B cell (primary cell): ENCODE data around the gene SMIM20. TPM values are rescaled to one million over a fixed set of nuclear protein-coding genes. Genes with fewer than 3 reads are reported as not detected.

ENCODE experiments used
- ATAC-seq: fragments of 200-7000 bp; cut with Tn5 transposase; one replicate; pipeline ENCODE4 v1.10.0; 2021; ENCODE audit warnings: low read depth, mild to moderate bottlenecking, moderate number of reproducible peaks, moderate library complexity
- CTCF ChIA-PET: fragments of 350-600 bp; sonication (Branson Sonifier 250); formaldehyde crosslinking; loops from one replicate; lab custom pipeline; 2021; ENCODE audit warnings: antibody characterized with exemption, inconsistent platforms; lab: Charles Lee
- POLR2A ChIA-PET: fragments of 350-600 bp; sonication (Branson Sonifier 250); formaldehyde crosslinking; loops from one replicate; lab custom pipeline; 2021; ENCODE audit warnings: antibody characterized with exemption; lab: Charles Lee
- DNase-seq: peaks from one replicate; pipeline ENCODE4 v3.0.0; 2013
- H2AFZ ChIP-seq: 2 replicates; pipeline ENCODE4 v1.6.1; 2012; ENCODE audit warnings: mild to moderate bottlenecking, low read depth, low read length; ENCODE audit not compliant: insufficient read depth, poor library complexity, severe bottlenecking
- H3K27ac ChIP-seq, 2 donors: 1 replicate in 1 of 2; 2 replicates in 1 of 2; pipeline ENCODE4 v1.5.1; 2012 to 2013; ENCODE audit warnings: low read length in 2 of 2, mild to moderate bottlenecking in 2 of 2, moderate library complexity in 1 of 2
- H3K27me3 ChIP-seq, 4 experiments: fragments of 200-600 bp in 1 of 4; sonication (generic) in 1 of 4; replicated peaks in 1 of 4; 1 replicate in 2 of 4; 2 replicates in 2 of 4; pipeline versions ENCODE4 v1.6.1 to v1.7.0; 2013 to 2016; ENCODE audit warnings: low read length in 3 of 4, mild to moderate bottlenecking in 2 of 4, mixed read lengths in 1 of 4, moderate library complexity in 1 of 4; ENCODE audit not compliant: insufficient read depth in 4 of 4, control insufficient read depth in 3 of 4; ENCODE audit errors: control extremely low read depth in 1 of 4
- H3K36me3 ChIP-seq, 2 experiments: replicated peaks in 1 of 2; 1 replicate in 1 of 2; 2 replicates in 1 of 2; pipeline versions ENCODE4 v1.6.1 to v1.7.1; 2013; ENCODE audit warnings: low read length in 1 of 2; ENCODE audit not compliant: insufficient read depth in 2 of 2, control insufficient read depth in 1 of 2; ENCODE audit errors: control extremely low read depth in 1 of 2, extremely low read depth in 1 of 2
- H3K4me1 ChIP-seq, 2 donors: fragments of 200-600 bp in 1 of 2; sonication (generic) in 1 of 2; 1 replicate in 1 of 2; 2 replicates in 1 of 2; pipeline versions ENCODE4 v1.5.1 to v1.6.1; 2013 to 2017; ENCODE audit warnings: low read length in 2 of 2; ENCODE audit not compliant: control insufficient read depth in 2 of 2, insufficient read depth in 2 of 2
- H3K4me2 ChIP-seq: replicated peaks from 2 replicates; pipeline ENCODE3; 2012; ENCODE audit warnings: mild to moderate bottlenecking, low read depth, low read length; ENCODE audit not compliant: poor library complexity, severe bottlenecking
- H3K4me3 ChIP-seq, 5 experiments: fragments of 200-600 bp in 1 of 5; sonication (generic) in 1 of 5; 1 replicate in 3 of 5; 2 replicates in 2 of 5; pipeline versions ENCODE4 v1.5.1 to v1.7.0; 2011 to 2016; ENCODE audit warnings: low read length in 4 of 5, mild to moderate bottlenecking in 4 of 5, low read depth in 2 of 5, control low read depth in 1 of 5, moderate library complexity in 1 of 5; ENCODE audit not compliant: insufficient read depth in 1 of 5; ENCODE audit errors: control extremely low read depth in 1 of 5, extremely low read depth in 1 of 5
- H3K79me2 ChIP-seq: fragments of 200-600 bp; sonication (generic); one replicate; pipeline ENCODE4 v1.6.0; 2016; ENCODE audit warnings: low read length; ENCODE audit not compliant: control insufficient read depth, insufficient read depth
- H3K9ac ChIP-seq: fragments of 200-600 bp; sonication (generic); 2 replicates; pipeline ENCODE4 v1.6.1; 2017; ENCODE audit warnings: mild to moderate bottlenecking, low read length, moderate library complexity
- H3K9me3 ChIP-seq, 3 donors: one replicate each; pipeline versions ENCODE4 v1.6.1 to v1.7.1; 2013; ENCODE audit warnings: low read length in 2 of 3; ENCODE audit not compliant: control insufficient read depth in 2 of 3, insufficient read depth in 1 of 3; ENCODE audit errors: control extremely low read depth in 1 of 3
- H4K20me1 ChIP-seq: 2 replicates; pipeline ENCODE4 v1.6.0; 2012; ENCODE audit warnings: mild to moderate bottlenecking, low read length; ENCODE audit not compliant: insufficient read depth, control insufficient read depth, poor library complexity, severe bottlenecking
- H3K27ac Mint-ChIP-seq: one replicate; pipeline ENCODE4 v1.8.0; 2021; ENCODE audit warnings: mixed read lengths
- H3K27me3 Mint-ChIP-seq: one replicate; pipeline ENCODE4 v1.8.0; 2021; ENCODE audit warnings: mixed read lengths
- H3K4me1 Mint-ChIP-seq: one replicate; pipeline ENCODE4 v1.8.0; 2021; ENCODE audit warnings: mixed read lengths
- H3K4me3 Mint-ChIP-seq: one replicate; pipeline ENCODE4 v1.8.0; 2021; ENCODE audit warnings: mixed read lengths
- H3K9me3 Mint-ChIP-seq: one replicate; pipeline ENCODE4 v1.8.0; 2022; ENCODE audit warnings: mixed read lengths; ENCODE audit not compliant: insufficient read depth
- CTCF ChIP-seq: fragments of 200-600 bp; IDR thresholded peaks from one replicate; pipeline ENCODE4 v1.8.0; 2022; ENCODE audit warnings: antibody characterized with exemption, mild to moderate bottlenecking
- EZH2 ChIP-seq: IDR thresholded peaks from 2 replicates; pipeline ENCODE4 v1.6.1; 2012; ENCODE audit warnings: borderline replicate concordance, low read depth, mild to moderate bottlenecking, moderate library complexity, low read length; ENCODE audit not compliant: insufficient read depth, poor library complexity, severe bottlenecking
- WGBS: methylation state at CpG from one replicate; pipeline ENCODE4 v1.1.5; 2013; ENCODE audit warnings: missing lambda C conversion rate; ENCODE audit not compliant: insufficient coverage; 5-methylcytosine and 5-hydroxymethylcytosine counted together
- intact Hi-C: fragments of 100-400 bp; cut with micrococcal nuclease; formaldehyde crosslinking; loops from one replicate; pipeline ENCODE4 v1.10.0; 2022
- polyA minus RNA-seq: library from RNA; depleted of rRNA, polyadenylated mRNA; stranded (reverse); fragments of >200 nt; gene quantifications from 2 replicates; pipeline ENCODE4 v1.2.3, GENCODE V29; 2012
- polyA plus RNA-seq: library from polyadenylated mRNA; depleted of rRNA; stranded (reverse); fragments of >200 nt; gene quantifications from 2 replicates; pipeline ENCODE4 v1.2.3, GENCODE V29; 2012
- total RNA-seq, 2 donors: library from RNA; stranded (reverse); fragments of 120-200 nt in 1 of 2; gene quantifications; 1 replicate in 1 of 2; 2 replicates in 1 of 2; pipeline versions ENCODE4 v1.2.3 to v1.2.4, GENCODE V29; 2013 to 2022

Gene SMIM20
- total RNA-seq = 14.3 and 20.2 TPM in 2 replicates
- total RNA-seq (2013) = 43.1 TPM
- polyA plus RNA-seq = 12.1 and 12.6 TPM in 2 replicates
- polyA minus RNA-seq = 9.4 and 13.4 TPM in 2 replicates

DNA sequence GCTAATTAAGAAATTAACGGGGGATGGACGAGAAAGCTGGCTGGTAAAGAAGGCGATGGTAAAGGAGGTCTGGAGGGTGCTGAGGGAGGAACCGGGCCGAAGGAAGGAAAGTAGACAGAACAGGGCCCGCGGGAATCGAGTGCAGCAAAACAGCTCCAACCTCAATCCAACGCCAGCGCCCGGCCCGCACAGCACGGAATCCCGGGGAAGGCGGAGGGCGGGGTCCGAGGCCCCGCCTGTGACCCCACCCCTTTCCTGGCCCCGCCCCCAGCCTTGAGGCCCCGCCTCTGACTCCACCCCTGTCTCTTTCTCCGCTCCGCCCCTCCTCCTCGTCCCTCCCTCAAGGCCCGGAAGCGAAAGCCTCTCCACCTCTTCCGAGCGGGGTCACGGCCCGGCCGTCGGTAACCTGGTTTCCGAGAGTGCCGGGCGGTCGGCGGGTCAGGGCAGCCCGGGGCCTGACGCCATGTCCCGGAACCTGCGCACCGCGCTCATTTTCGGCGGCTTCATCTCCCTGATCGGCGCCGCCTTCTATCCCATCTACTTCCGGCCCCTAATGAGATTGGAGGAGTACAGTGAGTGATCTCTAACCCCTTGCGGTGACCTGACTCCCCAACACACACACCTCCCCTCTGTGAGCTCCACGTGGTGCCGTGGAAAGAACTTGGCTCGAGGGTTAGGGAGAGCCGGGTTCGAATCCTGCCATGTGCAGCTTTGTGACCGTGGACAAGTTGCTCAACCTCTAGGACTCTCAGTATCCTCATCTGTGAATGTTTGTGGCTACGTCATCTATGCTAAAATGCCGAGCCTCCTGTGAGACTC is at the start of gene SMIM20:
SMIM20 (plus strand) TSS at position 370 of the 819 bp plus-strand sequence; CDS start at position 464, 94 bp downstream.
- peak within 1 kb of the TSS; percentile 97 for H3K27ac Mint-ChIP-seq
- Histone ChIP-seq H2AFZ (peak within 1 kb of the TSS; percentile 95), H3K27ac (peak within 1 kb of the TSS; percentile 92 to 93), H3K9ac (peak within 1 kb of the TSS; percentile 83), H3K79me2 (peaks cover 38% of the 10 kb centered on the region), H3K9me3 (peaks cover 0 to 2% (median 0%) of the 10 kb centered on the region in 3 donors), H3K36me3 (no peaks in the 10 kb centered on the region), H3K4me1 (peaks cover 27 to 35% of the 10 kb centered on the region in 2 donors), H3K4me3 (peak within 1 kb of the TSS; percentile 89 to 95 (median 93)), H3K4me2 (peak within 1 kb of the TSS; percentile 83), H4K20me1 (no peaks in the 10 kb centered on the region), H3K27me3 (no peaks in the 10 kb centered on the region)
- ChIA-PET POLR2A (interaction anchor here (0.7 to 3.7 kb wide), 16 partner anchors 9 to 405 kb away, joined by 3 to 22 read pairs (median 6); partner anchors contain the start of gene SEL1L3), CTCF (interaction anchor here (1.0 to 7.3 kb wide), 14 partner anchors 11 to 73 kb away, joined by 3 to 49 read pairs (median 4); no protein-coding TSS in a partner anchor)
- ATAC-seq (peak; percentile 94), DNase-seq (peak; percentile 95)
- H3K4me1 Mint-ChIP-seq = peaks cover 34% of the 10 kb centered on the region
- 4% methylated on average over 40 of the region's 57 CpGs for WGBS
- peak within 1 kb of the TSS; percentile 95 for H3K4me3 Mint-ChIP-seq
- intact Hi-C loops = loop anchor here (1.0 to 10.0 kb wide), 10 partner anchors 10 to 943 kb away; partner anchors contain the start of genes ANAPC4, SEPSECS and ZCCHC4
- no peaks in the 10 kb centered on the region for H3K9me3 Mint-ChIP-seq
- TF ChIP-seq CTCF = no peak
- no peak for TF ChIP-seq EZH2
- no peaks in the 10 kb centered on the region for H3K27me3 Mint-ChIP-seq
